ENCODE data around the gene EFEMP2. TPM values are rescaled to one million over a fixed set of nuclear protein-coding genes. Genes with fewer than 3 reads are reported as not detected.

EFEMP2 gene
- total RNA-seq, 3 donors from 2014 or later (not counting 1 experiment from before 2014, with no cell fraction given): 6.1 to 13.0 (median 9.8) TPM

- H3K36me3 Mint-ChIP-seq: no peaks in the 10 kb centered on the region
- Histone ChIP-seq H3K4me3 (ENCODE audit: low read length) (no peak overlapping the region), H3K27me3 (ENCODE audit: control insufficient read depth, insufficient read depth, low read length) (no peaks in the 10 kb centered on the region), H3K36me3 (ENCODE audit: control insufficient read depth, insufficient read depth, low read length) (no peaks in the 10 kb centered on the region), H3K27ac (ENCODE audit: low read length) (no peak overlapping the region), H3K9me3 (ENCODE audit: control insufficient read depth, insufficient read depth, low read length) (no peaks in the 10 kb centered on the region), H3K4me1 (ENCODE audit: control insufficient read depth, insufficient read depth, low read length) (peaks cover 4% of the 10 kb centered on the region)
- H3K4me3 Mint-ChIP-seq: no peak overlapping the region
- no peaks in the 10 kb centered on the region for H3K27me3 Mint-ChIP-seq (ENCODE audit: low read depth in 2 of 2)
- H3K9me3 Mint-ChIP-seq: no peaks in the 10 kb centered on the region
- WGBS (ENCODE audit: insufficient coverage): 81% methylated on average over 14 of the region's 15 CpGs
- TF ChIP-seq CTCF (IDR thresholded peaks at IDR 0.05): no peak
- no peak overlapping the region for H3K27ac Mint-ChIP-seq
- H3K4me1 Mint-ChIP-seq: no peaks in the 10 kb centered on the region
- intact Hi-C loops (cut with micrococcal nuclease): no loop called here
- no peak for ATAC-seq
- no peak for DNase-seq
These were observed 49.6 kb downstream of the EFEMP2 start for GRCh38 chr11:65822776-65823528.

GRCh38 chr11:65821107-65821506 is 51.5 kb downstream of the EFEMP2 start:
- 85% methylated on average over 8 of the region's 8 CpGs for WGBS (ENCODE audit: insufficient coverage)

GRCh38 chr11:65817835-65818680 is 54.5 kb downstream of the EFEMP2 start:
- H3K36me3 Mint-ChIP-seq: no peaks in the 10 kb centered on the region
- peak overlapping the region; percentile 93 for H3K4me3 Mint-ChIP-seq
- peaks cover 14% of the 10 kb centered on the region in 2 donors for H3K4me1 Mint-ChIP-seq
- TF ChIP-seq CTCF (IDR thresholded peaks at IDR 0.05): peak; percentile 100
- peak overlapping the region; percentile 52 for H3K27ac ChIP-seq (ENCODE audit: low read length)
- H3K9me3 Mint-ChIP-seq: no peaks in the 10 kb centered on the region
- no peaks in the 10 kb centered on the region for H3K27me3 ChIP-seq (ENCODE audit: control insufficient read depth, insufficient read depth, low read length)
- DNase-seq: peak; percentile 96 to 98
- H3K27me3 Mint-ChIP-seq (ENCODE audit: low read depth in 2 of 2): no peaks in the 10 kb centered on the region
- H3K36me3 ChIP-seq (ENCODE audit: control insufficient read depth, insufficient read depth, low read length): no peaks in the 10 kb centered on the region
- H3K4me1 ChIP-seq (ENCODE audit: control insufficient read depth, insufficient read depth, low read length): peaks cover 14% of the 10 kb centered on the region
- intact Hi-C loops (cut with micrococcal nuclease): loop anchor here (1.0 to 5.0 kb wide), 5 partner anchors 37 to 191 kb away; partner anchors contain the start of gene AP5B1
- no peaks in the 10 kb centered on the region for H3K9me3 ChIP-seq (ENCODE audit: control insufficient read depth, insufficient read depth, low read length)
- H3K27ac Mint-ChIP-seq: peak overlapping the region; percentile 51 to 69
- 7% methylated on average over 74 of the region's 74 CpGs for WGBS (ENCODE audit: insufficient coverage)
- ATAC-seq: peak; percentile 98 to 100 (median 98)
- peak overlapping the region; percentile 33 for H3K4me3 ChIP-seq (ENCODE audit: low read length)

More at GRCh38 chr11:65821107-65821506, 51.5 kb downstream of the EFEMP2 start:
- no peaks in the 10 kb centered on the region for H3K27me3 Mint-ChIP-seq (ENCODE audit: low read depth in 2 of 2)
- no peaks in the 10 kb centered on the region for H3K27me3 ChIP-seq (ENCODE audit: control insufficient read depth, insufficient read depth, low read length)
- no peaks in the 10 kb centered on the region for H3K36me3 Mint-ChIP-seq
- no peaks in the 10 kb centered on the region for H3K36me3 ChIP-seq (ENCODE audit: control insufficient read depth, insufficient read depth, low read length)
- ATAC-seq: no peak
- no peak for DNase-seq
- peaks cover 14% of the 10 kb centered on the region in 2 donors for H3K4me1 Mint-ChIP-seq
- peaks cover 14% of the 10 kb centered on the region for H3K4me1 ChIP-seq (ENCODE audit: control insufficient read depth, insufficient read depth, low read length)
- no peak overlapping the region for H3K27ac Mint-ChIP-seq
- intact Hi-C loops (cut with micrococcal nuclease): no loop called here
- H3K4me3 ChIP-seq (ENCODE audit: low read length): no peak overlapping the region
- H3K4me3 Mint-ChIP-seq: no peak overlapping the region
- H3K9me3 ChIP-seq (ENCODE audit: control insufficient read depth, insufficient read depth, low read length): no peaks in the 10 kb centered on the region
- H3K27ac ChIP-seq (ENCODE audit: low read length): no peak overlapping the region
- no peaks in the 10 kb centered on the region for H3K9me3 Mint-ChIP-seq
- TF ChIP-seq CTCF (IDR thresholded peaks at IDR 0.05): no peak

All from natural killer cell (primary cell).